ENCODE results near the gene TUT1. TPM values are rescaled to one million over a fixed set of nuclear protein-coding genes. Genes with fewer than 3 reads are reported as not detected.
A peak's percentile ranks its signal among the peaks of the same experiment; 100 is the strongest.

The TUT1 gene
- polyA plus RNA-seq, 1 donor from 2014 or later: 19.2 TPM

GRCh38 chr11:62539238-62539925 lies 51.9 kb downstream of the TUT1 start:
- Mint-ChIP-seq H3K4me1 (peaks cover 33 to 50% (median 46%) of the 10 kb centered on the region in 3 donors), H3K27ac (peak overlapping the region in 2 of 3 donors; percentile 74 to 95), H3K9me3 (no peaks in the 10 kb centered on the region), H3K36me3 (peaks cover 5% of the 10 kb centered on the region), H3K27me3 (no peaks in the 10 kb centered on the region), H3K4me3 (peak overlapping the region; percentile 68 to 94 (median 90))

- Mint-ChIP-seq H3K27ac (peak overlapping the region; percentile 74 to 95 (median 92)), H3K4me1 (peaks cover 33 to 45% (median 43%) of the 10 kb centered on the region in 3 donors), H3K9me3 (no peaks in the 10 kb centered on the region), H3K36me3 (peaks cover 6% of the 10 kb centered on the region), H3K27me3 (no peaks in the 10 kb centered on the region), H3K4me3 (peak overlapping the region; percentile 68 to 94 (median 90))
Observed at GRCh38 chr11:62538470-62539237, 52.7 kb downstream of the TUT1 start.

- Mint-ChIP-seq H3K27ac (peak overlapping the region; percentile 88 to 99 (median 93)), H3K9me3 (no peaks in the 10 kb centered on the region), H3K4me3 (peak overlapping the region in 2 of 4 donors; percentile 34 to 78), H3K4me1 (peaks cover 23 to 31% (median 25%) of the 10 kb centered on the region in 3 donors), H3K36me3 (peaks cover 6% of the 10 kb centered on the region), H3K27me3 (no peaks in the 10 kb centered on the region)
Observed at GRCh38 chr11:62536301-62536957, 54.9 kb downstream of the TUT1 start.

GRCh38 chr11:62535802-62536201 lies 55.5 kb downstream of the TUT1 start:
- Mint-ChIP-seq H3K27ac (peak overlapping the region in 1 of 3 donors; percentile 93), H3K9me3 (no peaks in the 10 kb centered on the region), H3K27me3 (no peaks in the 10 kb centered on the region), H3K4me1 (peaks cover 17 to 25% (median 20%) of the 10 kb centered on the region in 3 donors), H3K4me3 (no peak overlapping the region), H3K36me3 (peaks cover 8% of the 10 kb centered on the region)

- H3K4me3 Mint-ChIP-seq: peak overlapping the region in 2 of 4 donors; percentile 66 to 87
- H3K27me3 Mint-ChIP-seq: no peaks in the 10 kb centered on the region
- peak overlapping the region in 2 of 3 donors; percentile 90 to 93 for H3K27ac Mint-ChIP-seq
- peaks cover 8% of the 10 kb centered on the region for H3K36me3 Mint-ChIP-seq
- peaks cover 15 to 24% (median 16%) of the 10 kb centered on the region in 3 donors for H3K4me1 Mint-ChIP-seq
- no peaks in the 10 kb centered on the region for H3K9me3 Mint-ChIP-seq
Observed at GRCh38 chr11:62534779-62535545, 56.4 kb downstream of the TUT1 start.

- Mint-ChIP-seq H3K27ac (peak overlapping the region; percentile 68 to 91 (median 89)), H3K4me1 (peaks cover 9 to 14% (median 10%) of the 10 kb centered on the region in 3 donors)
Observed at GRCh38 chr11:62532096-62532495, 59.2 kb downstream of the TUT1 start.

More at GRCh38 chr11:62532096-62532495, 59.2 kb downstream of the TUT1 start:
- no peaks in the 10 kb centered on the region for H3K9me3 Mint-ChIP-seq
- peak overlapping the region in 1 of 4 donors; percentile 55 for H3K4me3 Mint-ChIP-seq
- peaks cover 10% of the 10 kb centered on the region for H3K36me3 Mint-ChIP-seq
- no peaks in the 10 kb centered on the region for H3K27me3 Mint-ChIP-seq

Other genes starting within 250 kb of the TUT1 start
- gene SCGB1A1, start 172.5 kb downstream of the TUT1 start, polyA plus RNA-seq: not detected
- gene AHNAK, start 44.7 kb downstream of the TUT1 start, polyA plus RNA-seq: 107 TPM
- 1,657 TPM for gene EEF1G, start 17.6 kb downstream of the TUT1 start, polyA plus RNA-seq
- 32.9 TPM for gene MTA2, start 10.3 kb upstream of the TUT1 start, polyA plus RNA-seq
- 13.8 TPM for gene EML3, start 21.3 kb upstream of the TUT1 start, polyA plus RNA-seq
- 0.19 TPM for gene ROM1, start 21.7 kb upstream of the TUT1 start, polyA plus RNA-seq
- gene B3GAT3, start 30.5 kb upstream of the TUT1 start, polyA plus RNA-seq: 36.1 TPM
- gene GANAB, start 55.1 kb upstream of the TUT1 start, polyA plus RNA-seq: 112 TPM
- 30.9 TPM for gene INTS5, start 61.8 kb upstream of the TUT1 start, polyA plus RNA-seq
- 96.3 TPM for gene C11orf98, start 73.7 kb upstream of the TUT1 start, polyA plus RNA-seq
- gene CSKMT, start 73.8 kb upstream of the TUT1 start, polyA plus RNA-seq: 6.3 TPM
- 13.7 TPM for gene UQCC3, start 80.2 kb upstream of the TUT1 start, polyA plus RNA-seq
- gene LBHD1, start 80.7 kb upstream of the TUT1 start, polyA plus RNA-seq: 6.2 TPM
- gene UBXN1, start 87.5 kb upstream of the TUT1 start, polyA plus RNA-seq: 228 TPM
- not detected for gene LRRN4CL, start 98.0 kb upstream of the TUT1 start, polyA plus RNA-seq
- 48.2 TPM for gene BSCL2, start 115.9 kb upstream of the TUT1 start, polyA plus RNA-seq
- gene GNG3, start 116.2 kb upstream of the TUT1 start, polyA plus RNA-seq: 13.3 TPM
- 2.8 TPM for gene HNRNPUL2, start 135.9 kb upstream of the TUT1 start, polyA plus RNA-seq
- 35.0 TPM for gene TTC9C, start 137.0 kb upstream of the TUT1 start, polyA plus RNA-seq
- 5.0 TPM for gene ZBTB3, start 162.6 kb upstream of the TUT1 start, polyA plus RNA-seq
- gene POLR2G, start 170.1 kb upstream of the TUT1 start, polyA plus RNA-seq: 202 TPM
- 12.2 TPM for gene TAF6L, start 179.9 kb upstream of the TUT1 start, polyA plus RNA-seq
- 101 TPM for gene TMEM179B, start 195.9 kb upstream of the TUT1 start, polyA plus RNA-seq
- 39.1 TPM for gene TMEM223, start 200.5 kb upstream of the TUT1 start, polyA plus RNA-seq
- 67.6 TPM for gene NXF1, start 213.9 kb upstream of the TUT1 start, polyA plus RNA-seq
- gene STX5, start 240.5 kb upstream of the TUT1 start, polyA plus RNA-seq: 39.8 TPM
- not detected for gene TEX54, start 241.3 kb upstream of the TUT1 start, polyA plus RNA-seq
- gene WDR74, start 248.1 kb upstream of the TUT1 start, polyA plus RNA-seq: 57.5 TPM

All from IgD-negative memory B cell (primary cell).